ENCODE data around the gene PUS7L.
A peak's percentile ranks its signal among the peaks of the same experiment; 100 is the strongest.
"Not testable (repeated sequence)": the region's sequence is repeated elsewhere in the genome, so short reads cannot be mapped to it uniquely, and the experiment has no call there.

The PUS7L gene

GRCh38 chr12:43733687-43734086 lies 24.9 kb downstream of the PUS7L start:
- no peak for DNase-seq (ENCODE audit: low read depth)

GRCh38 chr12:43730283-43730682 lies 28.3 kb downstream of the PUS7L start:
- DNase-seq (ENCODE audit: low read depth): no peak
- no peak overlapping the region for H3K4me3 ChIP-seq (ENCODE audit: low read depth, low read length)
- no peak for TF ChIP-seq CTCF (IDR thresholded peaks at IDR 0.05; ENCODE audit: control insufficient read depth, extremely low read depth, insufficient read depth)

More at GRCh38 chr12:43733687-43734086, 24.9 kb downstream of the PUS7L start:
- H3K4me3 ChIP-seq (ENCODE audit: low read depth, low read length): no peak overlapping the region
- TF ChIP-seq CTCF (IDR thresholded peaks at IDR 0.05; ENCODE audit: control insufficient read depth, extremely low read depth, insufficient read depth): peak; percentile 26; the same call in 1 of the 2 replicates

- H3K4me3 ChIP-seq (ENCODE audit: low read depth, low read length): no peak overlapping the region
- no peak for TF ChIP-seq CTCF (IDR thresholded peaks at IDR 0.05; ENCODE audit: control insufficient read depth, extremely low read depth, insufficient read depth)
- no peak for DNase-seq (ENCODE audit: low read depth)
These were observed 29.9 kb downstream of the PUS7L start for GRCh38 chr12:43728698-43729097.

GRCh38 chr12:43728117-43728516 lies 30.5 kb downstream of the PUS7L start:
- peak; percentile 16; the same call in 1 of the 2 replicates for TF ChIP-seq CTCF (IDR thresholded peaks at IDR 0.05; ENCODE audit: control insufficient read depth, extremely low read depth, insufficient read depth)
- peak; percentile 10 for DNase-seq (ENCODE audit: low read depth)
- no peak overlapping the region for H3K4me3 ChIP-seq (ENCODE audit: low read depth, low read length)

GRCh38 chr12:43723134-43723533 lies 35.5 kb downstream of the PUS7L start:
- no peak overlapping the region for H3K4me3 ChIP-seq (ENCODE audit: low read depth, low read length)
- TF ChIP-seq CTCF (IDR thresholded peaks at IDR 0.05; ENCODE audit: control insufficient read depth, extremely low read depth, insufficient read depth): no peak
- DNase-seq (ENCODE audit: low read depth): no peak

GRCh38 chr12:43722621-43723020 lies 36.0 kb downstream of the PUS7L start:
- no peak for DNase-seq (ENCODE audit: low read depth)
- H3K4me3 ChIP-seq (ENCODE audit: low read depth, low read length): no peak overlapping the region
- no peak for TF ChIP-seq CTCF (IDR thresholded peaks at IDR 0.05; ENCODE audit: control insufficient read depth, extremely low read depth, insufficient read depth)

- DNase-seq (ENCODE audit: low read depth): no peak
- no peak overlapping the region for H3K4me3 ChIP-seq (ENCODE audit: low read depth, low read length)
- no peak for TF ChIP-seq CTCF (IDR thresholded peaks at IDR 0.05; ENCODE audit: control insufficient read depth, extremely low read depth, insufficient read depth)
These were observed 47.2 kb downstream of the PUS7L start for GRCh38 chr12:43711348-43711747.

- H3K4me3 ChIP-seq (ENCODE audit: low read depth, low read length); DNase-seq (ENCODE audit: low read depth): not testable (repeated sequence)
These were observed 54.8 kb downstream of the PUS7L start for GRCh38 chr12:43703772-43704171.

- DNase-seq (ENCODE audit: low read depth); H3K4me3 ChIP-seq (ENCODE audit: low read depth, low read length): not testable (repeated sequence)
These were observed 57.4 kb downstream of the PUS7L start for GRCh38 chr12:43701194-43701593.
